Mucosa of rectum (tissue), 2 donors: ENCODE measurements around the gene TNIP1.

Experiments used
- H3K27ac ChIP-seq, 2 donors: one replicate each; pipeline ENCODE4 v1.7.0; 2013; ENCODE audit warnings: inconsistent platforms in 2 of 2, low read depth in 2 of 2, low read length in 2 of 2
- H3K27me3 ChIP-seq, 2 donors: one replicate each; pipeline ENCODE4 v1.7.0; 2013; ENCODE audit warnings: low read length in 2 of 2; ENCODE audit not compliant: control insufficient read depth in 2 of 2, insufficient read depth in 2 of 2
- H3K36me3 ChIP-seq, 2 donors: one replicate each; pipeline ENCODE4 v1.7.0; 2013; ENCODE audit warnings: low read length in 2 of 2; ENCODE audit not compliant: control insufficient read depth in 2 of 2, insufficient read depth in 2 of 2
- H3K4me1 ChIP-seq, 2 donors: one replicate each; pipeline ENCODE4 v1.7.0; 2013; ENCODE audit warnings: low read length in 2 of 2, mild to moderate bottlenecking in 1 of 2; ENCODE audit not compliant: control insufficient read depth in 2 of 2, insufficient read depth in 2 of 2
- H3K4me3 ChIP-seq, 2 donors: one replicate each; pipeline ENCODE4 v1.7.0; 2013; ENCODE audit warnings: low read length in 2 of 2
- H3K9ac ChIP-seq, 2 donors: one replicate each; pipeline ENCODE4 v1.7.0; 2013; ENCODE audit warnings: low read length in 2 of 2, low read depth in 1 of 2, mild to moderate bottlenecking in 1 of 2
- H3K9me3 ChIP-seq, 2 donors: one replicate each; pipeline ENCODE4 v1.7.0; 2013; ENCODE audit warnings: low read length in 2 of 2; ENCODE audit not compliant: control insufficient read depth in 2 of 2
- donor health status: healthy.
- donor health status: Normal muscosa, but diverticular disease.

Gene TNIP1

DNA sequence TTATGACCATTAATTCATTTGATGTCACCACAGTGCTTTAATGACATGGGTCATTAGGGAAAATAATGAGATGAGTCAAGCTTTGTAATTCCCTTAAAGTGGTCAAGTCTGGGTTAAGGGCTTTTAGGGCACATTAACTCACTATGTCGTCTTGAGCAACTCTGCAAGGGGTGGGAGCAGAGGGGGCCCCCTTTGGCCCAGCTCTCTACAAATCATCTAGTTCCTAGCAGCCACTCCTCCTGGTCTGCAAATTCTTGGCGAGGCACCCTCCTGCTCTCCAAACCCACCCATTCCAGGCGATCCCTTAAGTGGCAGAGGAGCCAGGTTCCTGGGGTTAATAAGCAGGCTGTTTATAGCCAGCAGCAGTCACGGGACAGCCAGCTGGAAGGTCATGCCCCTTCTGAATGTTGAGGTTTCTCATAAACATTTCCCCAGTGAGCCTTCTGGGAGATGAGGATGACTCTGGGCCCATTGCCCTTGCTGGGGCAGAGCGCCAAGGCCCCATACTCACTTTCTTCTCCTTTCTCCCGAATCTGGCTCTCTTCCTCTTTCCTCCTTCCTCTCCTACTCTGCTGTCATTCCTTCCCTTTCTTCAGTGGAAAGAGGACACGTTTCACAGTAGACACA lies 74.8 kb downstream of the TNIP1 start:
- peak overlapping the region; percentile 74 to 81 for H3K27ac ChIP-seq
- no peaks in the 10 kb centered on the region for H3K27me3 ChIP-seq
- H3K9me3 ChIP-seq = no peaks in the 10 kb centered on the region
- H3K4me1 ChIP-seq = peaks cover 23 to 27% of the 10 kb centered on the region in 2 donors
- H3K4me3 ChIP-seq = no peak overlapping the region
- H3K9ac ChIP-seq = peak overlapping the region in 1 of 2 donors; percentile 36
- H3K36me3 ChIP-seq = no peaks in the 10 kb centered on the region

- H3K9ac ChIP-seq = peak overlapping the region in 1 of 2 donors; percentile 21
- no peaks in the 10 kb centered on the region for H3K9me3 ChIP-seq
- H3K27me3 ChIP-seq = no peaks in the 10 kb centered on the region
- H3K4me1 ChIP-seq = peaks cover 23 to 27% of the 10 kb centered on the region in 2 donors
- H3K36me3 ChIP-seq = no peaks in the 10 kb centered on the region
- H3K4me3 ChIP-seq = no peak overlapping the region
- peak overlapping the region; percentile 74 to 81 for H3K27ac ChIP-seq
These were observed 75.5 kb downstream of the TNIP1 start for GRCh38 chr5:151005187-151005949.

GRCh38 chr5:151004499-151004898 lies 76.3 kb downstream of the TNIP1 start:
- Histone ChIP-seq H3K36me3 (no peaks in the 10 kb centered on the region), H3K27ac (no peak overlapping the region), H3K9me3 (no peaks in the 10 kb centered on the region), H3K9ac (no peak overlapping the region), H3K4me1 (peaks cover 23 to 27% of the 10 kb centered on the region in 2 donors), H3K4me3 (no peak overlapping the region), H3K27me3 (peaks cover 0 to 2% of the 10 kb centered on the region in 2 donors)

GRCh38 chr5:151003503-151003860 lies 77.4 kb downstream of the TNIP1 start:
- H3K4me1 ChIP-seq = peaks cover 23 to 27% of the 10 kb centered on the region in 2 donors
- no peaks in the 10 kb centered on the region for H3K9me3 ChIP-seq
- H3K27me3 ChIP-seq = peaks cover 0 to 3% of the 10 kb centered on the region in 2 donors
- peak overlapping the region in 1 of 2 donors; percentile 38 for H3K27ac ChIP-seq
- H3K9ac ChIP-seq = no peak overlapping the region
- no peaks in the 10 kb centered on the region for H3K36me3 ChIP-seq
- no peak overlapping the region for H3K4me3 ChIP-seq

DNA sequence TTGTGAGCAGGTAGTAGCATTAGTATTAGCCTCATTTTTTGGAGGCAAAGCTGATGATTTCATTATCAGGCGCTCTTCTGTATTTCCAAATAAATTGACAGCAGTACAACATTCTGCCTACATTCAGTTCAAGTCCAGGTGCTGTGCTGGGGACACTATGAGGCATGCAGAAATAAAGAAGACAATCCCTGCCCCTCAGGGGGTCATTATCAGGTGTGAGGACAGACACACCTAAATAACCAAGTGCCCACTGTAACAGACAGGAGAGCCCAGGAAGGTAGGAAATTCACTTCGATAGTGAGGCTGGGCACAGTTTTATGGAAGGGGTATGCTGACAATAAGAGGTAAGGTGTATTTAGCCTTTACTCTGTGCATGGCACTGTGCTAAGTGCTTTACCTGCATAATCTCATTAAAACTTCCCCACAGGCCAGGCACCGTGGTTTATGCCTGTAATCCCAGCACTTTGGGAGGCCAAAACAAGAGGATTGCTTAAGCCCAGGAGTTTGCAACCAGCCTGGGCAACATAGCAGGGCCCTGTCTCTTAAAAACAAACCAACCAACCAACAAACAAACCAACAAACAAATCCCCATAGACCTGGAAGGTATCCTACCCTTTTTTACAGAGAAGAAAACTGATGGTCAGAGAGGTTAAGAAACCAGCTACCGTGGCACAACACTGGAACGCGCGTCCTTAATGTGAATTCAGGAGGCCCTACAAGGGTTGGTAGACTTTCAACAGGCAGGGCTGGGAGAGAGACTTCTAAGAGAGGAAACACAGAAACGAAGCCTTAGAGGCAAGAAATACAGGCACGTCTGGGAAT lies 77.9 kb downstream of the TNIP1 start:
- H3K9me3 ChIP-seq = no peaks in the 10 kb centered on the region
- peak overlapping the region in 1 of 2 donors; percentile 38 for H3K27ac ChIP-seq
- H3K9ac ChIP-seq = no peak overlapping the region
- H3K4me1 ChIP-seq = peaks cover 18 to 27% of the 10 kb centered on the region in 2 donors
- peaks cover 0 to 3% of the 10 kb centered on the region in 2 donors for H3K27me3 ChIP-seq
- no peaks in the 10 kb centered on the region for H3K36me3 ChIP-seq
- no peak overlapping the region for H3K4me3 ChIP-seq

DNA sequence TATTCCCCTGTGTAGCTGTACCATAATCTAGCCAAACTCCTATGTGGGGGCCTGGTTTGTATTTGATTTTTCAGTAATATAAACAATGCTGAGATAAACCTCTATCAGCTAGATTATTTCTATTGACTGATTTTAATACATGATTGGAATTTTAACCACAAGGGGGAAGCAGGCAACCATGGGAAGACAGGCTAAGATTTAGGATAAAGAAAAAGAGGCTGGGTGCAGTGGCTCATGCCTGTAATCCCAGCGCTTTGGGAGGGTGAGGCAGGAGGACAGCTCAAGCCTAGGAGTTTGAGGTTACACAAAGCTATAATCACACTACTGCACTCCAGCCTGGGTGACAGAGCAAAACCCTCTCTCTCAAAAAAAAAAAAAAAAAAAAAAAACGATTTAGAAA lies 78.6 kb downstream of the TNIP1 start:
- Histone ChIP-seq H3K4me1 (peaks cover 15 to 24% of the 10 kb centered on the region in 2 donors), H3K36me3 (no peaks in the 10 kb centered on the region), H3K9ac (no peak overlapping the region), H3K27me3 (peaks cover 0 to 3% of the 10 kb centered on the region in 2 donors), H3K4me3 (no peak overlapping the region), H3K27ac (no peak overlapping the region), H3K9me3 (no peaks in the 10 kb centered on the region)

- Histone ChIP-seq H3K36me3 (no peaks in the 10 kb centered on the region), H3K9me3 (no peaks in the 10 kb centered on the region), H3K27ac (no peak overlapping the region), H3K9ac (no peak overlapping the region), H3K4me1 (peaks cover 9 to 16% of the 10 kb centered on the region in 2 donors), H3K27me3 (peaks cover 0 to 3% of the 10 kb centered on the region in 2 donors), H3K4me3 (no peak overlapping the region)
These were observed 79.4 kb downstream of the TNIP1 start for GRCh38 chr5:151001436-151001835.

- no peak overlapping the region for H3K4me3 ChIP-seq
- H3K36me3 ChIP-seq = no peaks in the 10 kb centered on the region
- peaks cover under 1 to 4% of the 10 kb centered on the region in 2 donors for H3K4me1 ChIP-seq
- no peak overlapping the region for H3K27ac ChIP-seq
- H3K9ac ChIP-seq = no peak overlapping the region
- no peaks in the 10 kb centered on the region for H3K9me3 ChIP-seq
- H3K27me3 ChIP-seq = peaks cover 0 to 3% of the 10 kb centered on the region in 2 donors
These were observed 81.0 kb downstream of the TNIP1 start for GRCh38 chr5:150999704-151000442.

GRCh38 chr5:150993826-150994412 lies 86.9 kb downstream of the TNIP1 start:
- Histone ChIP-seq H3K4me3 (no peak overlapping the region), H3K4me1 (no peaks in the 10 kb centered on the region), H3K36me3 (no peaks in the 10 kb centered on the region), H3K9ac (no peak overlapping the region), H3K27ac (no peak overlapping the region), H3K27me3 (no peaks in the 10 kb centered on the region), H3K9me3 (no peaks in the 10 kb centered on the region)
